Panc1 (cell line): ENCODE measurements around the gene ATP2B1.

Source experiments
- CTCF ChIP-seq: fragments of 450-650 bp; IDR thresholded peaks from 2 replicates; pipeline ENCODE4 v1.5.1; 2017; ENCODE audit warnings: mild to moderate bottlenecking
- POLR2AphosphoS5 ChIP-seq: IDR thresholded peaks from 2 replicates; pipeline ENCODE4 v1.6.1; 2012; ENCODE audit warnings: mild to moderate bottlenecking, low read depth, low read length, moderate library complexity
- SIN3A ChIP-seq: IDR thresholded peaks from 2 replicates; pipeline ENCODE4 v1.6.1; 2012; ENCODE audit warnings: low read depth, mild to moderate bottlenecking, low read length, moderate library complexity, borderline replicate concordance; ENCODE audit not compliant: insufficient read depth
- TF ChIP-seq, protein P1 (sequence below), 2 experiments: IDR thresholded peaks; 2 replicates each; pipeline ENCODE4 v1.6.1; 2011 to 2012; ENCODE audit warnings: low read depth in 2 of 2, control low read depth in 1 of 2, low read length in 1 of 2, mild to moderate bottlenecking in 1 of 2, moderate library complexity in 1 of 2; ENCODE audit not compliant: insufficient read depth in 1 of 2

DNA sequence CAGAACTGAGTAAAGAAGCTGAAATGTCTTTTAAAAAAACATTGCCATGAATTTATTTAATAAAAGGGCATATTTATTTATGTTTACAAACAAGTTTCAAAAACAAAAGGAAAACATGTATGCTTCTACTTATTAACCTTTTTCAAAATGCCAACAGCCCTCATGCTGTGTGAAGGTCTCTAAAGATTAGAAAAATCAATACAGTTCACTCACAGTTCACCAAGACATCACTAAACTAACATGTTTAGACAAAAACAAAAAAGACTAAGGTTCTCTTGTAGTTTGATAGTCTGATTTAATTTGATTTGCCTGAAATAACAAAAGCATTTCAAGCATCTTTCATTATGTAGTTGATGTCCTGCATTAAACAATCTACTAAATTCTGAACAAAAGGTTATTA, 118.9 kb downstream of the ATP2B1 start:
- no peak for TF ChIP-seq CTCF
- TF ChIP-seq POLR2AphosphoS5 = no peak
- TF ChIP-seq, protein P1, sequence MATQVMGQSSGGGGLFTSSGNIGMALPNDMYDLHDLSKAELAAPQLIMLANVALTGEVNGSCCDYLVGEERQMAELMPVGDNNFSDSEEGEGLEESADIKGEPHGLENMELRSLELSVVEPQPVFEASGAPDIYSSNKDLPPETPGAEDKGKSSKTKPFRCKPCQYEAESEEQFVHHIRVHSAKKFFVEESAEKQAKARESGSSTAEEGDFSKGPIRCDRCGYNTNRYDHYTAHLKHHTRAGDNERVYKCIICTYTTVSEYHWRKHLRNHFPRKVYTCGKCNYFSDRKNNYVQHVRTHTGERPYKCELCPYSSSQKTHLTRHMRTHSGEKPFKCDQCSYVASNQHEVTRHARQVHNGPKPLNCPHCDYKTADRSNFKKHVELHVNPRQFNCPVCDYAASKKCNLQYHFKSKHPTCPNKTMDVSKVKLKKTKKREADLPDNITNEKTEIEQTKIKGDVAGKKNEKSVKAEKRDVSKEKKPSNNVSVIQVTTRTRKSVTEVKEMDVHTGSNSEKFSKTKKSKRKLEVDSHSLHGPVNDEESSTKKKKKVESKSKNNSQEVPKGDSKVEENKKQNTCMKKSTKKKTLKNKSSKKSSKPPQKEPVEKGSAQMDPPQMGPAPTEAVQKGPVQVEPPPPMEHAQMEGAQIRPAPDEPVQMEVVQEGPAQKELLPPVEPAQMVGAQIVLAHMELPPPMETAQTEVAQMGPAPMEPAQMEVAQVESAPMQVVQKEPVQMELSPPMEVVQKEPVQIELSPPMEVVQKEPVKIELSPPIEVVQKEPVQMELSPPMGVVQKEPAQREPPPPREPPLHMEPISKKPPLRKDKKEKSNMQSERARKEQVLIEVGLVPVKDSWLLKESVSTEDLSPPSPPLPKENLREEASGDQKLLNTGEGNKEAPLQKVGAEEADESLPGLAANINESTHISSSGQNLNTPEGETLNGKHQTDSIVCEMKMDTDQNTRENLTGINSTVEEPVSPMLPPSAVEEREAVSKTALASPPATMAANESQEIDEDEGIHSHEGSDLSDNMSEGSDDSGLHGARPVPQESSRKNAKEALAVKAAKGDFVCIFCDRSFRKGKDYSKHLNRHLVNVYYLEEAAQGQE (IDR thresholded peaks at IDR 0.05; ENCODE audit: insufficient read depth in 1 of 2, low read depth in 2 of 2, low read length in 1 of 2) = no peak
- TF ChIP-seq SIN3A = no peak
